Dendritic cell treated with granulocyte-macrophage colony-stimulating factor and Interleukin-4, amounts not matched to agents 40 ng/mL and 50 ng/mL, for 4 days (primary cell): Measurements from ENCODE around the gene ARCN1.

Experiments used
- H3K27ac Mint-ChIP-seq: one replicate; pipeline ENCODE4 v1.8.0; 2022; ENCODE audit warnings: mild to moderate bottlenecking, mixed read lengths
- H3K27me3 Mint-ChIP-seq: one replicate; pipeline ENCODE4 v1.8.0; 2022; ENCODE audit warnings: mild to moderate bottlenecking, mixed read lengths
- H3K36me3 Mint-ChIP-seq: one replicate; pipeline ENCODE4 v1.8.0; 2022; ENCODE audit warnings: low read depth, mixed read lengths
- H3K4me1 Mint-ChIP-seq: one replicate; pipeline ENCODE4 v1.8.0; 2022; ENCODE audit warnings: low read depth, mixed read lengths
- H3K4me3 Mint-ChIP-seq: one replicate; pipeline ENCODE4 v1.8.0; 2022; ENCODE audit warnings: mild to moderate bottlenecking, moderate library complexity, mixed read lengths
- H3K9me3 Mint-ChIP-seq: one replicate; pipeline ENCODE4 v1.8.0; 2022; ENCODE audit warnings: mixed read lengths
- intact Hi-C: fragments of 100-400 bp; cut with micrococcal nuclease; formaldehyde crosslinking; loops from one replicate; pipeline ENCODE4 v1.15.0; 2022

ARCN1 gene

GRCh38 chr11:118572061-118572980, at the start of gene ARCN1:
Gene ARCN1, plus strand, starts transcription at chr11:118572409. Its CDS starts 139 bp downstream, at chr11:118572548.
- peaks cover 41% of the 10 kb centered on the region for H3K4me1 Mint-ChIP-seq
- H3K9me3 Mint-ChIP-seq: no peaks in the 10 kb centered on the region
- intact Hi-C loops: loop anchor here (2.0 to 5.0 kb wide), 2 partner anchors 136 to 170 kb away; partner anchors contain the start of genes ATP5MG and KMT2A
- no peaks in the 10 kb centered on the region for H3K27me3 Mint-ChIP-seq
- peak within 1 kb of the TSS; percentile 95 for H3K4me3 Mint-ChIP-seq
- H3K36me3 Mint-ChIP-seq: peaks cover 28% of the 10 kb centered on the region
- peak within 1 kb of the TSS; percentile 95 for H3K27ac Mint-ChIP-seq

GRCh38 chr11:118522571-118523072, 49.6 kb upstream of the ARCN1 start:
- H3K4me3 Mint-ChIP-seq: no peak overlapping the region
- peaks cover 46% of the 10 kb centered on the region for H3K4me1 Mint-ChIP-seq

GRCh38 chr11:118524356-118524755, 47.9 kb upstream of the ARCN1 start:
- H3K27me3 Mint-ChIP-seq: peaks cover 11% of the 10 kb centered on the region
- no peak overlapping the region for H3K4me3 Mint-ChIP-seq
- H3K36me3 Mint-ChIP-seq: peaks cover 60% of the 10 kb centered on the region
- H3K9me3 Mint-ChIP-seq: no peaks in the 10 kb centered on the region
- peak overlapping the region; percentile 58 for H3K27ac Mint-ChIP-seq
- intact Hi-C loops: loop anchor here (2.0 kb wide), 1 partner anchor 42 kb away; no protein-coding TSS in a partner anchor
- peaks cover 46% of the 10 kb centered on the region for H3K4me1 Mint-ChIP-seq

More at GRCh38 chr11:118522571-118523072, 49.6 kb upstream of the ARCN1 start:
- no peaks in the 10 kb centered on the region for H3K27me3 Mint-ChIP-seq
- H3K9me3 Mint-ChIP-seq: no peaks in the 10 kb centered on the region
- intact Hi-C loops: no loop called here
- H3K27ac Mint-ChIP-seq: no peak overlapping the region
- H3K36me3 Mint-ChIP-seq: peaks cover 64% of the 10 kb centered on the region

- H3K36me3 Mint-ChIP-seq: peaks cover 54% of the 10 kb centered on the region
- H3K27ac Mint-ChIP-seq: peak overlapping the region; percentile 58
- peaks cover 49% of the 10 kb centered on the region for H3K4me1 Mint-ChIP-seq
- H3K9me3 Mint-ChIP-seq: no peaks in the 10 kb centered on the region
- H3K4me3 Mint-ChIP-seq: peak overlapping the region; percentile 30
- peaks cover 16% of the 10 kb centered on the region for H3K27me3 Mint-ChIP-seq
- intact Hi-C loops: loop anchor here (2.0 kb wide), 1 partner anchor 42 kb away; no protein-coding TSS in a partner anchor
Observed at GRCh38 chr11:118524757-118525470, 47.3 kb upstream of the ARCN1 start.

GRCh38 chr11:118526688-118527087, 45.5 kb upstream of the ARCN1 start:
- intact Hi-C loops: no loop called here
- Mint-ChIP-seq H3K36me3 (peaks cover 37% of the 10 kb centered on the region), H3K27me3 (peaks cover 34% of the 10 kb centered on the region), H3K4me3 (no peak overlapping the region), H3K9me3 (no peaks in the 10 kb centered on the region), H3K4me1 (peaks cover 63% of the 10 kb centered on the region), H3K27ac (no peak overlapping the region)

GRCh38 chr11:118527109-118527508, 45.1 kb upstream of the ARCN1 start, which contains the start of gene TTC36:
Gene TTC36, plus strand, starts transcription at chr11:118527474. Its CDS starts 21 bp downstream, at chr11:118527495.
- peaks cover 38% of the 10 kb centered on the region for H3K27me3 Mint-ChIP-seq
- peaks cover 58% of the 10 kb centered on the region for H3K4me1 Mint-ChIP-seq
- H3K27ac Mint-ChIP-seq: no peak within 1 kb of the TSS
- intact Hi-C loops: no loop called here
- H3K4me3 Mint-ChIP-seq: no peak within 1 kb of the TSS
- no peaks in the 10 kb centered on the region for H3K9me3 Mint-ChIP-seq
- H3K36me3 Mint-ChIP-seq: peaks cover 32% of the 10 kb centered on the region

- H3K9me3 Mint-ChIP-seq: no peaks in the 10 kb centered on the region
- H3K36me3 Mint-ChIP-seq: peaks cover 21% of the 10 kb centered on the region
- peaks cover 50% of the 10 kb centered on the region for H3K4me1 Mint-ChIP-seq
- intact Hi-C loops: no loop called here
- H3K4me3 Mint-ChIP-seq: no peak overlapping the region
- H3K27me3 Mint-ChIP-seq: peaks cover 38% of the 10 kb centered on the region
- H3K27ac Mint-ChIP-seq: no peak overlapping the region
Observed at GRCh38 chr11:118528511-118528910, 43.7 kb upstream of the ARCN1 start.

- Mint-ChIP-seq H3K4me3 (no peak overlapping the region), H3K9me3 (no peaks in the 10 kb centered on the region), H3K27me3 (peaks cover 38% of the 10 kb centered on the region), H3K27ac (peak overlapping the region; percentile 59), H3K36me3 (peaks cover 14% of the 10 kb centered on the region), H3K4me1 (peaks cover 38% of the 10 kb centered on the region)
- intact Hi-C loops: no loop called here
Observed at GRCh38 chr11:118529584-118530175, 42.5 kb upstream of the ARCN1 start.

GRCh38 chr11:118530180-118530682, 42.0 kb upstream of the ARCN1 start:
- Mint-ChIP-seq H3K9me3 (no peaks in the 10 kb centered on the region), H3K27me3 (peaks cover 38% of the 10 kb centered on the region), H3K27ac (peak overlapping the region; percentile 56), H3K4me3 (peak overlapping the region; percentile 78), H3K36me3 (peaks cover 11% of the 10 kb centered on the region), H3K4me1 (peaks cover 33% of the 10 kb centered on the region)
- intact Hi-C loops: no loop called here

- Mint-ChIP-seq H3K9me3 (no peaks in the 10 kb centered on the region), H3K4me1 (peaks cover 32% of the 10 kb centered on the region), H3K27ac (peak within 1 kb of the TSS; percentile 56), H3K4me3 (peak within 1 kb of the TSS; percentile 78), H3K36me3 (peaks cover 8% of the 10 kb centered on the region), H3K27me3 (peaks cover 38% of the 10 kb centered on the region)
- intact Hi-C loops: no loop called here
Observed at GRCh38 chr11:118530683-118531596, 41.3 kb upstream of the ARCN1 start, which contains the start of gene TMEM25. Gene TMEM25, plus strand, starts transcription at chr11:118531192. Its CDS starts 610 bp downstream, at chr11:118531802.

- peaks cover 38% of the 10 kb centered on the region for H3K27me3 Mint-ChIP-seq
- intact Hi-C loops: no loop called here
- H3K36me3 Mint-ChIP-seq: peaks cover 8% of the 10 kb centered on the region
- H3K27ac Mint-ChIP-seq: no peak overlapping the region
- H3K4me1 Mint-ChIP-seq: peaks cover 27% of the 10 kb centered on the region
- H3K9me3 Mint-ChIP-seq: no peaks in the 10 kb centered on the region
- peak overlapping the region; percentile 78 for H3K4me3 Mint-ChIP-seq
Observed at GRCh38 chr11:118531597-118532084, 40.6 kb upstream of the ARCN1 start.

- intact Hi-C loops: no loop called here
- no peak overlapping the region for H3K27ac Mint-ChIP-seq
- H3K4me1 Mint-ChIP-seq: peaks cover 22% of the 10 kb centered on the region
- peaks cover 7% of the 10 kb centered on the region for H3K36me3 Mint-ChIP-seq
- no peak overlapping the region for H3K4me3 Mint-ChIP-seq
- peaks cover 38% of the 10 kb centered on the region for H3K27me3 Mint-ChIP-seq
- no peaks in the 10 kb centered on the region for H3K9me3 Mint-ChIP-seq
Observed at GRCh38 chr11:118532091-118532490, 40.1 kb upstream of the ARCN1 start.
